DMS53 treated with DMSO at 0.1 percent for 48 hours (cell line): ENCODE results near the gene IGF2.

ENCODE experiments used
- DNase-seq: peaks from one replicate; lab custom pipeline; 2025; ENCODE audit not compliant: unreplicated experiment; lab: John Stamatoyannopoulos, UW

Gene IGF2

GRCh38 chr11:2104524-2105440 lies 34.4 kb downstream of the IGF2 start:
- no peak for DNase-seq

GRCh38 chr11:2103668-2104523 lies 35.3 kb downstream of the IGF2 start:
- no peak for DNase-seq

- no peak for DNase-seq
These were observed 36.3 kb downstream of the IGF2 start for GRCh38 chr11:2102883-2103213.

- no peak for DNase-seq
These were observed 36.9 kb downstream of the IGF2 start for GRCh38 chr11:2102132-2102882.

GRCh38 chr11:2101171-2101675 lies 38.0 kb downstream of the IGF2 start:
- DNase-seq: no peak

- no peak for DNase-seq
These were observed 38.6 kb downstream of the IGF2 start for GRCh38 chr11:2100361-2101170.

- DNase-seq: no peak
These were observed 39.5 kb downstream of the IGF2 start for GRCh38 chr11:2099516-2100349.

- no peak for DNase-seq
These were observed 40.3 kb downstream of the IGF2 start for GRCh38 chr11:2098691-2099515.

GRCh38 chr11:2097998-2098690 lies 41.0 kb downstream of the IGF2 start:
- no peak for DNase-seq

GRCh38 chr11:2097356-2097997 lies 41.7 kb downstream of the IGF2 start:
- DNase-seq: no peak

GRCh38 chr11:2096919-2097301 lies 42.3 kb downstream of the IGF2 start:
- no peak for DNase-seq

- no peak for DNase-seq
These were observed 42.9 kb downstream of the IGF2 start for GRCh38 chr11:2096011-2096918.

GRCh38 chr11:2095542-2095941 lies 43.6 kb downstream of the IGF2 start:
- no peak for DNase-seq

GRCh38 chr11:2095198-2095520 lies 44.0 kb downstream of the IGF2 start:
- DNase-seq: no peak

- no peak for DNase-seq
These were observed 44.6 kb downstream of the IGF2 start for GRCh38 chr11:2094354-2095197.
